Measurements from ENCODE around the gene CSAD. TPM values are rescaled to one million over a fixed set of nuclear protein-coding genes. Genes with fewer than 3 reads are reported as not detected.

CSAD gene
- total and polyA plus RNA-seq, 2 experiments from 2014 or later, result 3.2 to 7.1 TPM

DNA sequence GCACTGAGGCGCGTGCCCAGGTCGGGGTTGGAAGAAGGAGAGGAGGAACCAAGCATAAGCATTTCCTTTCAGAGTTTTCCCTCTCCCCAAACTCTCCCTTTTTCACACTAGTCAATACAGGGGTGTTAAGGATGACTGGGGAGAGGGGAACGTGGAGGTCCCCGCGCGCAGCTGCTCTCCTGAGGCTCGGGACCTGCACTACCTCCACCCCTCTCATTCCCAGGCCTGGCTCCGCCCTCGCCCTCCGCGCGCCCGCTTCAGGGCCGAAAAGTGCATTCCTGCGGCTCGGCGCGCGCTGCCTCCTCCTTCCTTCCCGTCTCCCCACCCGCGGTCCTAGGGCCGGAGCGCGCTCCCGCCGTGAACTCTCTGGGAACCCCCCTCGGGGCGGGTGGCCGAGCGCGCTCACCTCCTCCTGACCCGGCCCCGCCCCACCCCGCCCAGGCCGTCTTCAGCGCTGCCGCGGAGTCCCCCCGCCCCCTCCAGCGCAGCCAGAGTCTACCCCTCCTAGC lies 40.0 kb upstream of the CSAD start:
- Mint-ChIP-seq H3K4me3 (peak overlapping the region; percentile 94), H3K4me1 (peaks cover 75% of the 10 kb centered on the region), H3K36me3 (ENCODE audit: low read depth) (peaks cover 5% of the 10 kb centered on the region; the same call in 2 of the 3 replicates), H3K27me3 (ENCODE audit: insufficient read depth, low read depth, poor library complexity) (peaks cover 37% of the 10 kb centered on the region), H3K27ac (peak overlapping the region; percentile 83), H3K9me3 (peaks cover 4% of the 10 kb centered on the region; the same call in 1 of the 3 replicates)
- no peaks in the 10 kb centered on the region; the same call in 1 of the 2 replicates for H3K36me3 ChIP-seq (ENCODE audit: insufficient read depth)
- peak overlapping the region; percentile 91 for H3K4me2 ChIP-seq
- H3K4me3 ChIP-seq, result peak overlapping the region; percentile 95
- DNase-seq (ENCODE audit: low spot score) (peak; percentile 95), ATAC-seq (peak; percentile 34)
- peaks cover 31% of the 10 kb centered on the region for H3K79me2 ChIP-seq (replicated peaks; ENCODE audit: insufficient read depth)
- H2AFZ ChIP-seq, result peak overlapping the region; percentile 47
- TF ChIP-seq NANOG (IDR thresholded peaks at IDR 0.05; ENCODE audit: borderline replicate concordance) (no peak), POLR2AphosphoS5 (IDR thresholded peaks at IDR 0.05; ENCODE audit: low read depth) (peak; percentile 41; the same call in 1 of the 2 replicates)
- H3F3A ChIP-seq (replicated peaks; ENCODE audit: low read depth), result peaks cover 44% of the 10 kb centered on the region
- peaks cover 63% of the 10 kb centered on the region for H3K4me1 ChIP-seq (ENCODE audit: insufficient read depth)
- H3K27me3 ChIP-seq (ENCODE audit: insufficient read depth), result peaks cover 15% of the 10 kb centered on the region
- peak overlapping the region; percentile 97 for H3K27ac ChIP-seq (ENCODE audit: low read depth)
- H4K20me1 ChIP-seq (replicated peaks; ENCODE audit: insufficient read depth), result no peaks in the 10 kb centered on the region
- H3K9me2 ChIP-seq (ENCODE audit: insufficient read depth), result no peaks in the 10 kb centered on the region

DNA sequence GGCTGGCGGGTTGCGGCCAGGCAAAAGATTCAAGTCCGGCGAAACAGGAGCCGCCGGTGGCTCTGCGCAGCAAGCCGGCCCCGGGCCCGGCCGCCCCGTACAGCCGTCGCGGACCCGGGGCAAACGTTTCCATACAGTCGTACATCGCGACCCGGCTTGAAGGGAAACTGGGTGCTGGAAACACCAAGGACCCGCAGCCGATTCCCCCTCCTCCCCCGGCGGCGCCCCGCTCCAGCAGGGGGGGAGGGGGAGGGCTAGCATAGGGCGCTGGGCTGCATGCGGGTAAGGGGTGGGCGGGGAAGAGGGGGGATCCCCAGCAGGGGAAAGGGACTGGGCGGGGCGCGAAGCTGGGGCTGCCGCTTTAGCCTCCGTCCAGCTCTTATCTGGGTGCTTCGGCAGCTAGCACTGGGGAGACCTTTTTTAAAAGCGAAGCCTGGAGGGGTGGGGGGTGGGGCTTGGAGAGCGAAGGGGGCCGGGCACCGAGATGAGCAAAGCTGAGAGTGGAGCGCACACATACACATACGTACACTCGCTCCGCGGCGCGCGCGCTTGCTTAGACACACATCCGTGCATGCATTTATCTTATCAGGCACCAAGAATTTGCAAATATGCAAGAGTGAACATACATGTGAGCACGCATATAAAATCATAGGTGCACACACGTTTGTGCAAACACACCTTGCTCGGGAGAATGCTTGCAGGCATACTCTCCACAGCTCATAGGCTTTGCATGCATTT lies 39.4 kb upstream of the CSAD start:
- peaks cover 4% of the 10 kb centered on the region; the same call in 1 of the 3 replicates for H3K9me3 Mint-ChIP-seq
- H3K36me3 ChIP-seq (ENCODE audit: insufficient read depth), result no peaks in the 10 kb centered on the region; the same call in 1 of the 2 replicates
- ATAC-seq (peak; percentile 0), DNase-seq (ENCODE audit: low spot score) (peak; percentile 80)
- H3K27ac ChIP-seq (ENCODE audit: low read depth), result 0 out of 2 replicates have a peak overlapping the region, but pooled peaks have one; percentile 33
- H3K4me1 Mint-ChIP-seq, result peaks cover 75% of the 10 kb centered on the region
- peaks cover 15% of the 10 kb centered on the region for H3K27me3 ChIP-seq (ENCODE audit: insufficient read depth)
- H3F3A ChIP-seq (replicated peaks; ENCODE audit: low read depth), result peaks cover 50% of the 10 kb centered on the region
- H3K79me2 ChIP-seq (replicated peaks; ENCODE audit: insufficient read depth), result peaks cover 36% of the 10 kb centered on the region
- H3K36me3 Mint-ChIP-seq (ENCODE audit: low read depth), result peaks cover 9% of the 10 kb centered on the region; the same call in 2 of the 3 replicates
- H3K9me2 ChIP-seq (ENCODE audit: insufficient read depth), result no peaks in the 10 kb centered on the region
- peak overlapping the region; percentile 95 for H3K4me3 ChIP-seq
- H3K4me1 ChIP-seq (ENCODE audit: insufficient read depth), result peaks cover 63% of the 10 kb centered on the region
- H2AFZ ChIP-seq, result peak overlapping the region; percentile 47
- H4K20me1 ChIP-seq (replicated peaks; ENCODE audit: insufficient read depth), result no peaks in the 10 kb centered on the region
- peak overlapping the region; percentile 91 for H3K4me2 ChIP-seq
- peak overlapping the region; percentile 94 for H3K4me3 Mint-ChIP-seq
- no peak overlapping the region; the same call in 1 of the 2 replicates for H3K27ac Mint-ChIP-seq
- peaks cover 31% of the 10 kb centered on the region for H3K27me3 Mint-ChIP-seq (ENCODE audit: insufficient read depth, low read depth, poor library complexity)
- TF ChIP-seq POLR2AphosphoS5 (IDR thresholded peaks at IDR 0.05; ENCODE audit: low read depth), result no peak
- TF ChIP-seq, protein P1, sequence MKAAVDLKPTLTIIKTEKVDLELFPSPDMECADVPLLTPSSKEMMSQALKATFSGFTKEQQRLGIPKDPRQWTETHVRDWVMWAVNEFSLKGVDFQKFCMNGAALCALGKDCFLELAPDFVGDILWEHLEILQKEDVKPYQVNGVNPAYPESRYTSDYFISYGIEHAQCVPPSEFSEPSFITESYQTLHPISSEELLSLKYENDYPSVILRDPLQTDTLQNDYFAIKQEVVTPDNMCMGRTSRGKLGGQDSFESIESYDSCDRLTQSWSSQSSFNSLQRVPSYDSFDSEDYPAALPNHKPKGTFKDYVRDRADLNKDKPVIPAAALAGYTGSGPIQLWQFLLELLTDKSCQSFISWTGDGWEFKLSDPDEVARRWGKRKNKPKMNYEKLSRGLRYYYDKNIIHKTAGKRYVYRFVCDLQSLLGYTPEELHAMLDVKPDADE (IDR thresholded peaks at IDR 0.05), result no peak
- TF ChIP-seq, protein P2, sequence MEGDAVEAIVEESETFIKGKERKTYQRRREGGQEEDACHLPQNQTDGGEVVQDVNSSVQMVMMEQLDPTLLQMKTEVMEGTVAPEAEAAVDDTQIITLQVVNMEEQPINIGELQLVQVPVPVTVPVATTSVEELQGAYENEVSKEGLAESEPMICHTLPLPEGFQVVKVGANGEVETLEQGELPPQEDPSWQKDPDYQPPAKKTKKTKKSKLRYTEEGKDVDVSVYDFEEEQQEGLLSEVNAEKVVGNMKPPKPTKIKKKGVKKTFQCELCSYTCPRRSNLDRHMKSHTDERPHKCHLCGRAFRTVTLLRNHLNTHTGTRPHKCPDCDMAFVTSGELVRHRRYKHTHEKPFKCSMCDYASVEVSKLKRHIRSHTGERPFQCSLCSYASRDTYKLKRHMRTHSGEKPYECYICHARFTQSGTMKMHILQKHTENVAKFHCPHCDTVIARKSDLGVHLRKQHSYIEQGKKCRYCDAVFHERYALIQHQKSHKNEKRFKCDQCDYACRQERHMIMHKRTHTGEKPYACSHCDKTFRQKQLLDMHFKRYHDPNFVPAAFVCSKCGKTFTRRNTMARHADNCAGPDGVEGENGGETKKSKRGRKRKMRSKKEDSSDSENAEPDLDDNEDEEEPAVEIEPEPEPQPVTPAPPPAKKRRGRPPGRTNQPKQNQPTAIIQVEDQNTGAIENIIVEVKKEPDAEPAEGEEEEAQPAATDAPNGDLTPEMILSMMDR (conservative IDR thresholded peaks at IDR 0.05; ENCODE audit: low read depth in 2 of 2), result no peak
- TF ChIP-seq ZNF331 (CRISPR knock-in tag; IDR thresholded peaks at IDR 0.05; ENCODE audit: low read depth), result no peak
- TF ChIP-seq ZNF114 (CRISPR knock-in tag; IDR thresholded peaks at IDR 0.05), result no peak
- TF ChIP-seq EZH2 (IDR thresholded peaks at IDR 0.05; ENCODE audit: low read depth, unreplicated experiment), result no peak
- TF ChIP-seq, protein P3, sequence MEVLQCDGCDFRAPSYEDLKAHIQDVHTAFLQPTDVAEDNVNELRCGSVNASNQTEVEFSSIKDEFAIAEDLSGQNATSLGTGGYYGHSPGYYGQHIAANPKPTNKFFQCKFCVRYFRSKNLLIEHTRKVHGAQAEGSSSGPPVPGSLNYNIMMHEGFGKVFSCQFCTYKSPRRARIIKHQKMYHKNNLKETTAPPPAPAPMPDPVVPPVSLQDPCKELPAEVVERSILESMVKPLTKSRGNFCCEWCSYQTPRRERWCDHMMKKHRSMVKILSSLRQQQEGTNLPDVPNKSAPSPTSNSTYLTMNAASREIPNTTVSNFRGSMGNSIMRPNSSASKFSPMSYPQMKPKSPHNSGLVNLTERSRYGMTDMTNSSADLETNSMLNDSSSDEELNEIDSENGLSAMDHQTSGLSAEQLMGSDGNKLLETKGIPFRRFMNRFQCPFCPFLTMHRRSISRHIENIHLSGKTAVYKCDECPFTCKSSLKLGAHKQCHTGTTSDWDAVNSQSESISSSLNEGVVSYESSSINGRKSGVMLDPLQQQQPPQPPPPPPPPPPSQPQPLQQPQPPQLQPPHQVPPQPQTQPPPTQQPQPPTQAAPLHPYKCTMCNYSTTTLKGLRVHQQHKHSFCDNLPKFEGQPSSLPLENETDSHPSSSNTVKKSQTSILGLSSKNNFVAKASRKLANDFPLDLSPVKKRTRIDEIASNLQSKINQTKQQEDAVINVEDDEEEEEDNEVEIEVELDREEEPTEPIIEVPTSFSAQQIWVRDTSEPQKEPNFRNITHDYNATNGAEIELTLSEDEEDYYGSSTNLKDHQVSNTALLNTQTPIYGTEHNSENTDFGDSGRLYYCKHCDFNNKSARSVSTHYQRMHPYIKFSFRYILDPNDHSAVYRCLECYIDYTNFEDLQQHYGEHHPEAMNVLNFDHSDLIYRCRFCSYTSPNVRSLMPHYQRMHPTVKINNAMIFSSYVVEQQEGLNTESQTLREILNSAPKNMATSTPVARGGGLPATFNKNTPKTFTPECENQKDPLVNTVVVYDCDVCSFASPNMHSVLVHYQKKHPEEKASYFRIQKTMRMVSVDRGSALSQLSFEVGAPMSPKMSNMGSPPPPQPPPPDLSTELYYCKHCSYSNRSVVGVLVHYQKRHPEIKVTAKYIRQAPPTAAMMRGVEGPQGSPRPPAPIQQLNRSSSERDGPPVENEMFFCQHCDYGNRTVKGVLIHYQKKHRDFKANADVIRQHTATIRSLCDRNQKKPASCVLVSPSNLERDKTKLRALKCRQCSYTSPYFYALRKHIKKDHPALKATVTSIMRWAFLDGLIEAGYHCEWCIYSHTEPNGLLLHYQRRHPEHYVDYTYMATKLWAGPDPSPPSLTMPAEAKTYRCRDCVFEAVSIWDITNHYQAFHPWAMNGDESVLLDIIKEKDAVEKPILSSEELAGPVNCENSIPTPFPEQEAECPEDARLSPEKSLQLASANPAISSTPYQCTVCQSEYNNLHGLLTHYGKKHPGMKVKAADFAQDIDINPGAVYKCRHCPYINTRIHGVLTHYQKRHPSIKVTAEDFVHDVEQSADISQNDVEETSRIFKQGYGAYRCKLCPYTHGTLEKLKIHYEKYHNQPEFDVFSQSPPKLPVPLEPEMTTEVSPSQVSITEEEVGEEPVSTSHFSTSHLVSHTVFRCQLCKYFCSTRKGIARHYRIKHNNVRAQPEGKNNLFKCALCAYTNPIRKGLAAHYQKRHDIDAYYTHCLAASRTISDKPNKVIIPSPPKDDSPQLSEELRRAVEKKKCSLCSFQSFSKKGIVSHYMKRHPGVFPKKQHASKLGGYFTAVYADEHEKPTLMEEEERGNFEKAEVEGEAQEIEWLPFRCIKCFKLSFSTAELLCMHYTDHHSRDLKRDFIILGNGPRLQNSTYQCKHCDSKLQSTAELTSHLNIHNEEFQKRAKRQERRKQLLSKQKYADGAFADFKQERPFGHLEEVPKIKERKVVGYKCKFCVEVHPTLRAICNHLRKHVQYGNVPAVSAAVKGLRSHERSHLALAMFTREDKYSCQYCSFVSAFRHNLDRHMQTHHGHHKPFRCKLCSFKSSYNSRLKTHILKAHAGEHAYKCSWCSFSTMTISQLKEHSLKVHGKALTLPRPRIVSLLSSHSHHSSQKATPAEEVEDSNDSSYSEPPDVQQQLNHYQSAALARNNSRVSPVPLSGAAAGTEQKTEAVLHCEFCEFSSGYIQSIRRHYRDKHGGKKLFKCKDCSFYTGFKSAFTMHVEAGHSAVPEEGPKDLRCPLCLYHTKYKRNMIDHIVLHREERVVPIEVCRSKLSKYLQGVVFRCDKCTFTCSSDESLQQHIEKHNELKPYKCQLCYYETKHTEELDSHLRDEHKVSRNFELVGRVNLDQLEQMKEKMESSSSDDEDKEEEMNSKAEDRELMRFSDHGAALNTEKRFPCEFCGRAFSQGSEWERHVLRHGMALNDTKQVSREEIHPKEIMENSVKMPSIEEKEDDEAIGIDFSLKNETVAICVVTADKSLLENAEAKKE (CRISPR knock-in tag; IDR thresholded peaks at IDR 0.05), result no peak
- TF ChIP-seq STAT1 (IDR thresholded peaks at IDR 0.05; ENCODE audit: unreplicated experiment), result no peak
- no peak for TF ChIP-seq CREB1 (CRISPR knock-in tag; IDR thresholded peaks at IDR 0.05; ENCODE audit: low read depth)
